Cortex of kidney (tissue), 1 donor: Measurements from ENCODE around the gene RFX4.

Source experiments
- DNase-seq: peaks from one replicate; lab custom pipeline; 2025; lab: John Stamatoyannopoulos, UW

Gene RFX4

DNA sequence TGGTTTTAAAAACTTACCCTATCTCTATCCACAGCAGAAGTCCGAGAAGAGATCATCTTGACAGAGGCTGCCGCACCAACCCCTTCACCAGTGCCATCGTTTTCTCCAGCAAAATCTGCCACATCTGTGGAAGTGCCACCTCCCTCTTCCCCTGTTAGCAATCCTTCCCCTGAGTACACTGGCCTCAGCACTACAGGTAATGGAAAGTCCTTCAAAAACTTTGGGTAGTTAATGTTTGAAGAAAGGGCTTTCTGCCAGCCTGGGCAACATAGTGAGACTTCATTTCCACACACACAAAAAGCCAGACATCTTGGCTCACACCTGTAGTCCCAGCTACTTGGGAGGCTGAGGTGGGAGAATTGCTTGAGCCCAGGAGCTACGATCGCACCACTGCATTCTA, 150.1 kb downstream of the RFX4 start:
- no peak for DNase-seq

DNA sequence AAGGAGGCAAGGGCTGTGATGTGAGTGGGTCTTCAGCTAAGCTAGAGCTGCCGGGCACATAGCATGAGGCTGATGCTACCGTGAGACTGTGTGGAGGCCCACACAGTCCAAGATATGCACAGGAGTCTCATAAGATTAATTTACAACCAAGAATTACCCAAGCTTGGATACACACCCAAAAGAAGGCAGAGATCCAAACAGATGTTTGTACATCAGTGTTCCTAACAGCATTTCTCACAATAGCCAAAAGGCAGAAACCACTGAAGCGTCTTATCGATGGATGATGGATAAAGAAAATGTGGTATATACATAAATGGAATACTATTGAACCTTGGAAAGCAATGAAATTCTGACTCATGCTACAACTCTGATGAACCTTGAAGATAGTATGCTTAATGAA, 150.9 kb downstream of the RFX4 start:
- DNase-seq: no peak

DNA sequence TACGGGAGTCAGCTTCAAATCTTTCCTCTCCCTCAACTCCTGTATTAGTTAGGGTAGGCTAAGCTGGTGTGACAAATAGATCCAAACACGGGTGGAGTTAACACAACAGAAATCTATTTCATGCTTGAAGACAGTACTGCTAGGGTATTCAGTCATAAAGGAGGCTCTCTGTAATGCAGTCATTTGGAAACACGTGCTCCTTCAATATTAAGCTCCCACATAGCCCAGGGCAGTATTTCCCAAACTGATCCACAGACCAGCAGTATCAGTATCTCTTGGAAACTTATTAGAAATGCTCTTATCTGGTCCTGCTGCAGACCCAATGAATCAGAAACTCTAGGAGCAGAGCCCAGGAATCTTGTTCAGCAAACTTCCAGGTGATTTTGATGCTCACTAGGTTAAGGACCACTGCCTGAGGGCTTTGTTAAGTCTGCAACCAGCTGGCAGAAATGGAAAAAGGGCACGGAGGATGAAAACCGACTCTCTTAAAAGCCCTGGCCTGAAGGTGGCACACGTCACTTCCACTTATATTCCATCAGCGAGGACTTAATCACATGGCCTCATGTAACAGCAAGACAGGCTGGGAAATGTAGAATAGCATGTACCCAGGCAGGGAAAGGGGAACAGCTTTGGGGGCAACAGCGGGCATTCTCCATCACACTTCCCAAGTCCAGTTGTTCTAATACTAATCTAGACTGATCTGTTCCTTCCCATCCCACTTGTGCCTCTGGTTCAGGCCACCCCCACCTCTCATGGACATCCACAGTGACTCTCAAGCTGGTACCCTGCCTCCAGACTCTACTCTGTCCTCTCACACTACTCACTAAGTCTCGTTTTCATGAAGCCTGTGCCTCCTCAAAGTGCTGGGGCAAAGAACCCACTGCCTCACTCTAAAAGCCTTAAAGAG, 153.5 kb downstream of the RFX4 start:
- DNase-seq: no peak

DNA sequence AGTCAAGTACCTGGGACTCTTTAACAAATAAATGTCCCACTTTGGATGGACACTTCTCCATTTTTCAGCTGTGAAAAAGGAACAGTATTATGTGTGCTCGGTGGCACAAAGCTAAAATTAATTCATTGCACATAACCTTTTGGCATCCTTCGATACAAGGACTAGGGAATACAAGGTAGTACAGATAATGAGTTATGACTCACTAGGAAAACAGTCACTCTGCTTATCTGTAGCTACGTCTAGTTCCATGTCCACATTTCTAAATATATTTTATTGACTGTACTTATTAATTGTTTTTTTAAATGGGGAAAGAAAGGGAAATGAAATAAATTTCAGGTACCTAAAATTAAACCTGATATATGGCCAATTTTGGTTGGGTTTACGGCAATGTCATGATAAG, 156.5 kb downstream of the RFX4 start:
- DNase-seq: no peak

DNA sequence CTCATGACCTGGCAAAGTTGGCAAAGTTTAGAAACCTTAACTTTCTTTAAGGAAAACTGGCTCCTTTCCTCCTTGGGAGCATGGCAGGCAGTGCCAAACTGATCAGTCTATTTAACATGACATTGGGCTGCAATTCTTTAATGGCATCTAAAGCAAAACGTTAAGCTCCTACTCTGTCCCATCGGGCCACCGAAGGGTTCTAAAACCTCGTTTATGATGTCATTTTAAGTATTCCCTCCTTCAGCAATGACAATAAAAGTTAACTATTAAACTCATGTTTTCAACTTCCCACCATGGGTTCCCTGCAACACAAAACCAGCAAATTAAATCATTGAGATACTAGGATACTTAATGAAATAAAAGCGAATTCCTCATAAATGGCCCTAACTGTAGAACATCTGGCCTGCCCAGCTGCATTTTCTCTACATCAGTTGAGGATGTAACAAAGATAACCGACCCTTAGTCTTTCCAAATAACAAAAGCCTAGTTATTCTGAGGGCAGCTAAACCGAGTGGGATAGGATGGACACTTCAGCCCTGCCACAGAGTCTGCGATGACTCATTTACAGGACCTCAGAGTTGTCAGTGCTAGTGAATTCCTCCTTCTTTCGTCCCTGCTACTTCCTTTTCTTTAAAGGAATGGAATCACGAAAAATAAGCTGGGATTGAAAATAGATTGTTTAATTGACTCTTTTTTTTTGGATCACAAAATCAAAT, 157.2 kb downstream of the RFX4 start:
- no peak for DNase-seq

DNA sequence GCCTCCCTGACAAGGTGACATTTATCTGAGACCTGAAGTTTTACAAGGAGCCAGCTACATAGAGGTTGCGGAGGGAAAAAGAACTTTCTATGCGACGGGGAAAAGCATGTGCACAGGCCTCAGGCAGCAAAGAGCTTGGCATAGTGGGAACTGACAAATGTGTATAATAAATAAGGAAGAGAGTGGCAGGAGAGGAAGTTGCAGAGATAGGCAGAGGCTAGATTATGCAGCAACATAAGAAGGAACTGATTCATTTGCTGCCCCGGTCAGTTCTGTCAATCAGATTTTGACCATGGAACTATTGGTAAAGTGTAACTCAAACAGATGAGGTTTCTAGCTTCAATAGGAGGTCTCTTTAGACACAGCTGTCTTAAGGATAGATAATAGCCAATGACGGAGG, 158.0 kb downstream of the RFX4 start:
- no peak for DNase-seq

DNA sequence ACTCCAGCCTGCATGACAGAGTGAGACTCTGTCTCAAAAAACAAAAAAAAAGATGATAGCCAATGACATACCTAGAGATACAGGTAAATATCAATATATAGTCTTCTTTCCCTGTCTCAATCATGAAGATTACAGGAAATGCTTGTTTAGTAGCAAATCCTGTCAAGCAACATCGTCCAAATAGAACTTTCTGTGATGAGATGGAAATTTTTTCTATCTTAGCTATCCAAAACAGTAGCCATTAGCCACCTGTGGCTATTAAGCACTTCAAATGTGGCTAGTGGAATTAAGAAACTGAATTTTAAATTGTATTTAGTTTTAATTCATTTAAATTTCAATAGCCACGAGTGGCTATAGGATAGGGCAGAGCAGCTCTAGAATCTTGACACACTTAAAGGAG, 158.4 kb downstream of the RFX4 start:
- no peak for DNase-seq

DNA sequence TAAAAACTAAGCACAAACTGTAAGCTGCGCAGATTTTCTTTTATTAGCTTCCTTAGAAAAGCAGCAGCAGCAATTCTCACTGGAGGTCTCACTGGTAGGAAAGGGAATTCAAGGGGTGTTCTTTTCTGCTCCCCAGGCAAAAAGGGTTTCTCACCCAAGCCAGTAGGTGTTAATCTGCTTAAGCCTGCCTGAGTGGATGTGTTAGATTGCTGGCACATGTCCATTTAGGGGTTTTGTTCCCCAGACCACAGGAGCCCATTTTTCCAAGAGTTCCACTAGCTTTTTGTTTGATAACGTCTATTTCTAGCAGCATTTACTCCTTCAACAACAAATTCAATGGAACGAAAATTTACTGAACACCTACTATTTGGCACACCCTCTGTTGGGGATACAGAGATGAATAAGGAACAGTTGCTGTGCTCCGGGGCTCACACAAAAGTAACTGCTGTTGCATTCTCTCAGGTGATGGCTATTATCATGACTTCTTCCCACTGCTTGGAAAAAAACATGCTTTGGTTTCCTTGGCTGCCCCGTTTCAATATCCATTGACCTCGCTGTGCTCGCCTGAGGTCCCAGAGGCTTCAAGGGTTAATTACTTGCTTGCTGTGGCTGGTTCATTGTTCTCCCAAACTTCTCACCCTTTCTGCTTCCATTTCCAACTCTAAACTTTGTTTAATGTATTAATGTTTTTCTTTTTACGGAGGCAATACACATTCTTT, 160.6 kb downstream of the RFX4 start:
- DNase-seq: no peak

DNA sequence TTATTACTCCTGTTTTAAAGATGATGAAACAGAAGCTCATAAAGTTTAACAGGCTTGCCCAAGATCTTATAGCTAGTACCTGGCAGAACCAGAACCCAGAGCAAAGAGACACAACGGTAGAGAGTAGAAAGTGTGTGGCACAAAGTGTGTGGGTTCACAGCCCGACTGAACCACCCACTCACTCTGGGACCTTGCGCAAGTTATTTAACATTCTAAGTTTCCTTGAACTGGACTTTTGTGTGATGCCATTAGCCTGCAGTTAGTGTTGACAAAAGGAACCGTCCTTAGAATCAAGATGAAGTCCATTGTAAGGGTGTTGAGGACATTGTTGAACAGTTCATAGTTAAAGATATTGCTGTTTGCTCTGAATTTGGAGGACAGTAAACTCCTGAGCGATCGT, 161.8 kb downstream of the RFX4 start:
- no peak for DNase-seq

DNA sequence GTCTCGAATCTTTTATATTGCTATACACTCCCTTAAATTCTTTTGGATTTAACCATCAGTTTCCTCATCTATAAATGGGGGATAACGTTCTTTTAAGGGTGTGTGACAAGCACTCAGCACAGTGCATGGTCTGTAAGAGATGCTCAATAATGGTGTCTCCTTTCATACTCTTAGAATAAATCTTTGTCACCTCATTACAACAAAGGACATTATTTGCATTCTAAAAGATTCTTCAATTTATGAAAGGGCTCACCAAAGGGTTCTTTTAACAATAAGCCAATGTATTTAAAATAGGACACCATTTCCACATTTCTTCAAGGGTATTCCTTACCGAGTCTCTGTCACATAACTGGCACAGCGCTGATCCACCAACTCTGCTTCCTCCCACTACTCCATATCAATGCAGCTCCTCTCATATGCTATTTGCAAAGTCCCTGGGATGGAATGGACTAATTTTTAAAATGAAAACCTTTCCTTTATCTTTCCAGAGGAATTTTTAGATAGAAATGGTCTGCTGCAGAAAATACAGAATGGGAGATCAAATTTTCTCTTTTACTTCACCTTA, 162.5 kb downstream of the RFX4 start:
- DNase-seq: no peak

DNA sequence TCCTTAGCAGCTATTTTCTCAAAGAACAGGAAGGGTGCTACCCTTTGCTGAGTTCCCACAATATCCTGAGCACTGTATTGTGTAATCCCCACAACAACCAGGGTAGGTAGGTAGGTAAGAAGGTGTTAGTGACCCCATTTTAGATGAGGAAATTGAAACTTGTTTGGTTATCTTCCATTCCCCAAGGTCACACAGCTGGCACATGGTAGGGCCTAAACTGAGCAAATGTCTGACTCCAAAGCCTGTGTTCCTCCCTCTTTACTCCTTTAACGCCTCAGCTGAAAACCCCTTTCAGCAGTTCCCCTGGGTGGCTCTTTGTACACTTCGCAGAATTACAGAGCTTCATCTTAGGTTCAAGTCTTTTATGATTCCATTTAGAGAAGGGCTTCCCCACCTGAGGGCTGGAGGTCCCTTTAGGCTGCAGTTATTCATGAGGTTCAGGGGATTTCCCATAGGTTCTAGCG, 165.2 kb downstream of the RFX4 start:
- no peak for DNase-seq

DNA sequence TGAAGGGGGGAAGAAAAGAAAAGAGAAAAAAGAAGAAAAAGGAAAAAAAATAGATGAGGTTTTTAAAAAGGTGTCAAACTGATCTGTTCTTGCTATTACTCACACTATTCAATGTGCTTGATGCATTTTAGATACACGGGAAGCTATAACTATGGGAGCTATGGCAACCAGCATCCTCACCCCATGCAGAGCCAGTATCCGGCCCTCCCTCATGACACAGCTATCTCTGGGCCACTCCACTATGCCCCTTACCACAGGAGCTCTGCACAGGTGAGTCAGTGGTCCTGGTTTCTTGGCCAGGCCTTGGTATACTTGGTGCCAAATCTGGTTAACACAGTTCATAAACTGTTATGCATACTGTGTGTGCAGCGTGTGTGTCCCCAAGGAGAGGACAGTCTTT, 167.7 kb downstream of the RFX4 start:
- no peak for DNase-seq

DNA sequence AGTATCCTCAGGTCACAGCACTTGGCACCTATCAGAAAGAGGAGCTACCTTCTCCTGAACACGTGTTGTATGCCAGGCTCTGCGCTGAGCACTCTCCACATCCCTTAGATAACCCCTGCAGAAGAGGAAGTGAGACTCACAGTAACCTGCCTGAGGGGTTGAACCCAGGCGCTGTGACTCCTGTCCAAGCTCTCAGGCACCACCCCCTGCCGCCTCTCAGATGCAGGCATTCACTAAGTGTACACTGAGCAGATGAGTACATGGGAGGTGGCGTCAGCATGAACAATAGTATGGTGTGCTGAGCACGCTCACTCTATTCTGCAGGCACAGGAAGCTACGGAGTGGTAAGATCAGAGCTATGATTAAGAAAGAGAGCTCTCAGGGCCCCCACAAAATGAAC, 170.7 kb downstream of the RFX4 start:
- no peak for DNase-seq

DNA sequence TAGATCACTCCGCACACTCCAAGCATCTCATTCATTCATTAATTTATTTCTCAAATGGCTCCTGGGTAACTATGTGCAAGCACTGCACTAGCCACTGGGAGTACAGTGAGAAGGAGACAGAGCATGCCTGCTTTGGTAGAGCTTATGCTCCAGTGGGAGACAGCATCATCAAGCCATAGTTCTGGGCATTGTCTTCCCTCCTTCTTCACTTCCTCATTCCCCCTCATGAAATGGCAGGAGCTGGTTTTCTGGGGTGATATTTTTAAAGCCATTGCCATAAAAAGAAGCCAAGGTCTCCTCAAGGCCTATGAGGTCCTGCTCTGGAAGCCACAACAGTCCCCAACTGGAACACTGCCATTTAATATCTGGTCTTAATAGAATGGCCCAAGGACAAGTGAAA, 171.5 kb downstream of the RFX4 start:
- no peak for DNase-seq

DNA sequence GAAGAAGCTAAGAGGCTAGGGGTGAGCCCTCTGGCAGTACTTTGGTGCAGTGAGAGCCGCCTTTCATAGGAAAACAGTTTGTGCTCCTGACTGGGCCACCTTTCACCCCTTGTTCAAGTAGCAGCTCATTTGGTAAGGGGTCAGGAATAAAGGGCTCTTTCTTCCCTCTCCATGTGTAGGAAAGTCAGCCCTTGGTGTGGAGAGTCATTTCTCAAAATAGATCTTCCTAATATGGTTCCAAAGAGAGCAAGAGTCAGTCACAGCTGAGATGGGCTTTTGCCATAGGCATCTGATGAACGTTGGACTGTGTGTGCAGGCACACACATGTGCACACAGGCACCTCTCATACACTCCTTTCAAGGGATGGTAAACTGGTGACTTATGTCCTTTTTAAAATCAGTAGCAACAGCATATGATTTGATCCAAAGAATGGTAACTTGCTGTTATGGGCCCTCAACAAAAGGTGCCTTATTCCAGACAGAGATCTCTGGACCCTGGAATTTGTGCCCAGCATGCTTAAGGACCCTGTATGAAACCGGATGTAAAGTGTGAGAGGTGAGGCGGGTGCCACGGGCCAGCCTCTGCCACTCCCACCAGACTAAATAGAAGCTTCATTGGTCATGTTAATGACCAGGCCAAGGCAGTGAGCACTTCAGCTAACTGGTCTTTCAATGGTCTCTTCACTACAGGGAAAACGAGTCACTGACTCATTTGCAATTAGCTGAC, 175.0 kb downstream of the RFX4 start:
- no peak for DNase-seq

DNA sequence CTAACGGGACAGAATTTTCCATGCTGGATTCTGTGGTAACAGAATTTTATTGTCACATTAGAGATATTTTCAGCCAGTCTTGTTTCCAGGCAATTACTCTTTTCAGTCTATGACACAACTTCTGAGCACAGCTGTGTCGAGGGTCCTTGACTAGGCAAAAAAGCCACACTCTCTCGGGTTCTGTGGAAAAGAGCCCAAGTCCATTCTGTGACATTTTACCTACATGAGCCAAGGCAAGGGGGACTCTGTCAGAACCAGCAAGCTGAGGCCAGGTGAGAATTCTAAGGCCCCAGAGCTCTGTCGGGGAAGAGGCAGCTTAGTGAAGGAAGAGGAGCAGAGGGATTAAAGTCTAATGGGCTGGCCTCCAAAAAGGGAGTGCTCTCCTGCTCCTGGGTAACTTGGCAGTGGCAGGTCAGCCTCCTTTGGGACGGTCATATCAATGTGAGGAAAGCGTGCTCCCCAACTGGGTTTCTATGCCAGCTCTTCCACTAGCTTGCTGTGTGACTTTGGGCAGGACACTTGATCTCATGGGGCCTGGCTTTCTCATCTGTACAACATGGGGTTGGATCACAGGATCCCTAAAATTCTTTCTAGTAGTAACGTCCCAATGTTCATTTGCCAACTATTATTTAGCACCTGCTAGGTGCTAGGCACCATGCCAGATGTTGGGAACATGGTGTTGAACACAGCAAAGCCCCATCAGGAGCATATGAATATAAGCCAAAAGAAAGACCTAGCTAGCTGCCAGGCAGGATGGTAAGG, 175.7 kb downstream of the RFX4 start:
- no peak for DNase-seq

DNA sequence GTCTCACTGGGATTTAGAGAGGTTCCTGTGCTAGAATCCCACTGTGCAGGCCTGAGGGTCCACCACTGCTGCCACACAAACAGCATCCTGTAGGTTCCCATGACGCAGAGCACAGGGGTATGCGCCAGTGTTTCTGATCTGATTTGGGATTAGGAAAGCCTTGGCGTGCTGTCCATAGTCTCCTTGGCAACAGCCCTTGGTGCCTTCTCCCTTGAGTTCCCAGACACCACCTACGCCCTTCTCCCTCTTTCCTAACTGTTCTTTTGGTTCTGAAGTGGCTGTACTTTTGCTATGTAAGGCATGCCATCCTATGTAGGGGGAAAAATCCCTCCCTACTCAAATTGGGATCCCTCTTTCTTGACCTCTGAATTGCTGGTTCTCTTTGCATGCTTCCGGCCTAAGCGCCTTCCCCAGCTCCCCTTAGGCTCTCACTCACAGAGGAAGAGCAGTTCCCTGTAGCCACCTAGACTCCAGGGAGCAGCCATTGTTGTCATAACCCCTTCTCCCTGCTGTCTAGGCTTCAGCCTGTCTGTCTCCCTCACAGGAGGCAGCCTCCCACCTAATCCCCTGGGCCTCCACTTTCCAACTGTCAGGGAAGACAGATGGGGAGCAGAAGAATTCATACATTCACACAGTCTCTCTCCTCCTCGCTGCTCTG, 176.9 kb downstream of the RFX4 start:
- DNase-seq: no peak

DNA sequence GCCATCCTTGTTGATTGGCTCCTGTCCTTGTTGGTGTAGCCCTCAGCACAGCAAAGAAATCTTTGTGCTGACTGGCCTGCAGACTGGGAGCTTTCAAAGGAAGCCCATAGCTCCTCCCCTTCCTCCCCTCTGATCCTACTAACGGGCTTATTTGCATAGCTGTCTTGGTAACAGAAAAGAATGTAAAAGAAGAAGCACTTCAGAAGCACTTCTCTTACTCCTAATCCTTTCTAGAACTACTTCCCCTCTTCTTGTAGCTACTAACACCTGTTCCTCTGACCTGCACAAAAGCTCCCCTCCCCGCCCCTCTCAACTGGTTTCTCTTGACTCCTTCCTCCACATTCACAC, 177.4 kb downstream of the RFX4 start:
- DNase-seq: no peak

DNA sequence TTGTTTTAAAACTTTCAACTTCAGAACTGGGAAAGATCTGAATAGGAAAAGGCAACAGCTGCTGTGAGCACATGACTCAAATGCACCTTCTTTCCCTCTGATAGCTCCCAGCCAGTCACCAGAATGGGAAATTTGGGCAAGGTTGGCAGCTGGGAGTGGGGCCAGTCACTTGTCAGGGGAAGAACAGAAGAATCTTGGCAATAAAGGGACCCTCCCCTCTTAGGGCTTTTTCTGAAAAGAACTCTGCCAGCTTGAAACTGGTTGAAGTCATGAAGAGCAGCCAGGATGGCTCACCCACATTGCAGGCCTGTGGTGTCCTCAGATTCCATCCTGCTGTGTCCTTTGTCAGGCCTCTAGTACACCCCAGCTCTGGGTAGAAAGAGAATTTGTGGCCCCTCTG, 181.4 kb downstream of the RFX4 start:
- DNase-seq: no peak

DNA sequence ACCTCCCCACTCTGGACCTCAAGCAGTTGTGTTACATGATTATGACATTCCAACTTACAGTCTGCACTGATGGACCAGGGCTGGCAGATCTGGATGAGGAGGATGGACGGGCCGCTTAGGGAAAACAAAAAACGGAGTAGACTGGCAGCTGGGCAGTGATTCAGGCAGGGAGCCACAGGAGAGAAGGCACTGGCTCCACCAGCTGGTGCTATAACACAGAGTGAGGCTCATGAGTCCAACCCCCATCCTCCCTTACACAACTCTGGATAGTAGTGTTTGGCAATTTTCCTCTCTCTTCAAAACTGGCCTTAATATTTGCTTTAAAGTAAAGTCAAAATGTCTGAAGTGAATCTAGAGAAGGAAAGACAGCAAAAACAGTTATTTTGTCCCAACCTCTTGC, 181.9 kb downstream of the RFX4 start:
- no peak for DNase-seq
